ENCODE data around the gene CDX1.
A peak's percentile ranks its signal among the peaks of the same experiment; 100 is the strongest.
"Not testable (repeated sequence)": the region's sequence is repeated elsewhere in the genome, so short reads cannot be mapped to it uniquely, and the experiment has no call there.

The CDX1 gene

DNA sequence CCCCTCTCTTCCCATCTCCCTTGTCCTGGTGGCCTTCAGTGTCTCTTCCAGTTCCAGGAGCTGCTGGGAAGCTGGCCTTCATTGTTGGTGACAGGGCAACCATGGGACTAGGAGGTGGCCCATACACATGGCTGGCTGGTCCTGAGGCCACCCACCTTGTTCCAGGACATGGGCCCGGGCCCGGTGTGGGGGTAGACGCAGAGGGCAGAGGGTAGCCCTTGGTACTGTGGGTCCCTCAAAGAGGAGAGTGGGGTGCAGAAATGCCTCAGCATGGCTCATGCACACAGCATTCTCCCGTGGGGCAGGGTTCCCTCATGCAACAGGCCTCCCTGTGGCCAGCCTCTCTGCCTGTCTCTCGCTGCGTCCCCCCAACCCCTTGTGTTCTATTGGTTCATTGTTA, 44.1 kb downstream of the CDX1 start:
- DNase-seq, result no peak

DNA sequence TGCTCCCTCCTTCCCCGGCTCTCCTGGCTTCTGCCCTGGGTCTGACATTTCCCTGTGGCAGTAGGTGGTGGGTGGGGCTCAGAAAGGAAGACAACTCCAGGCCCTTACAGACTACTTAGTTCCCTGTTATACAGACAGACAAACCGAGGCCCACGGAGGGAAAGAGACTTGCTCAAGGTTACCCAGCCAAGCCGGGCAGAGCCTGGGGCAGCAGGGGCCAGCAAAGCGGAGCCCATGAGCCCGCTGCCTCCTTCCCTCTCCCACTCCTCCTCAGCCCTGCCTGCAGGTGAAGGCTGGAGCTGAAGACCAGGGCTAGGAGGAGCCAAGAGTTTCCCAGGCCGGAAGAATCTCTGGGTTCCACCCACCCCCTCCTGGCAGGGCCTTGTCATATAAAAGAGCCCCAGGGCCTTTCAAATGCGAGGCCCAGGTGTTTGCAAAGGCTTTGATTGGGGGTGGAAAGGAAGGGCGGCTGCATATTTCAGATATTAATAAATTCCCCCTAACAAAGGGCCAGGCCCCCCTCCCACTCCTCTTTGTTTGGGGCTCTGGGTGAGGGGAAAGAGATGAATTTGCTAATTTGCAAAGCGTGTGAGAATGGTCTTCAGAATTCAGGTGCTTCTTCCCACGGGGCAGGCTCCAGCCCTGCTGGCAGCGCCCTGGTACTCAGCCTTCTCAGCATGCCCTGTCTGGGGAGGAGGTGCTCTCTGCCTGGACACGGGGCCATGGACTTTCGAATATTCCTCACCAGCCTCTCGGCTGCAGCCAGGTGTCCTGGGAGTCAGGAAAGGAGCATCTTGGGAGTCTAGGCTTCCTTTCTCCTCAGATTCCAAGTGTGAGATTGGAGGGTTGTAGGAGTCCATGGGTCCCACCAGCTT, 44.8 kb downstream of the CDX1 start:
- no peak for DNase-seq

DNA sequence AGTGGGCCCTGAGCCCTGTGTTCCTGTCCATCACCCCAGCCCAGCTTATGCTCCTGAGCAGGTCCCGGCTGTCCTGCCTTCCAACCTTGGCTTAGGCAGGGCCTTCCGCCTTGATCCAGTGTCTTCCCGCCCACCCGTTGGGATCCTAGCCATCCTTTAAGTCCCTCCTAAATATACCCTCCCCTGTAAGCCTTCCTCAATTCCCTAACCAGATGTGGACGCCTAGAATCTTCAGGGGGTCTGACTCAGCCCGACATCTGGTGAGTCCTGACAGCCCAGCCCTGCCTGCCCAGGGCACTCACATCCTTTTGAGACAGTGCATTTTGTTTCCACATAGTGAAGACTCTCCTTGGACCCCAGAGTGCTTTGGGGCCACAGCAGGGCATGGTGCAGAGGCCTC, 47.0 kb downstream of the CDX1 start:
- no peak for DNase-seq

DNA sequence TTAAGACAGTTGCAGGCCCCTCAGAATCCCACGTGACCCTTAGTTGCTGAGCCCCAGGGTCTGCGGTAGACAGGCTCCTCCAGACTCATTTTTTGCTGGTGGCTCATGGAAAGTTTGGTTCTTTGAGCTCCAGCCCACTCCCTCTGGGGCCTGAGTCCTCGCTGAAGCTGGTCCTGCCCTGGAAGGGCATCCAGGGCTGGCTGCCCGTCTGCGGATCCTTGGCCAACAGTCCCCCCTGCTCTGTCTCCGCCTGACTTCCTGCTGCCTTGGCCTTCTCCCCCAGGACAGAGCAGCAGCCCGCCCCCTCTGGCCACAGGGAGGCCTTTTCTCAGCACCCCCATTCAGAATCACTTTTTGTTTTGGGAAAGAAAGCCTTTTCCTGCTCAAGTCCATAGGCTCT, 47.7 kb downstream of the CDX1 start:
- no peak for DNase-seq

DNA sequence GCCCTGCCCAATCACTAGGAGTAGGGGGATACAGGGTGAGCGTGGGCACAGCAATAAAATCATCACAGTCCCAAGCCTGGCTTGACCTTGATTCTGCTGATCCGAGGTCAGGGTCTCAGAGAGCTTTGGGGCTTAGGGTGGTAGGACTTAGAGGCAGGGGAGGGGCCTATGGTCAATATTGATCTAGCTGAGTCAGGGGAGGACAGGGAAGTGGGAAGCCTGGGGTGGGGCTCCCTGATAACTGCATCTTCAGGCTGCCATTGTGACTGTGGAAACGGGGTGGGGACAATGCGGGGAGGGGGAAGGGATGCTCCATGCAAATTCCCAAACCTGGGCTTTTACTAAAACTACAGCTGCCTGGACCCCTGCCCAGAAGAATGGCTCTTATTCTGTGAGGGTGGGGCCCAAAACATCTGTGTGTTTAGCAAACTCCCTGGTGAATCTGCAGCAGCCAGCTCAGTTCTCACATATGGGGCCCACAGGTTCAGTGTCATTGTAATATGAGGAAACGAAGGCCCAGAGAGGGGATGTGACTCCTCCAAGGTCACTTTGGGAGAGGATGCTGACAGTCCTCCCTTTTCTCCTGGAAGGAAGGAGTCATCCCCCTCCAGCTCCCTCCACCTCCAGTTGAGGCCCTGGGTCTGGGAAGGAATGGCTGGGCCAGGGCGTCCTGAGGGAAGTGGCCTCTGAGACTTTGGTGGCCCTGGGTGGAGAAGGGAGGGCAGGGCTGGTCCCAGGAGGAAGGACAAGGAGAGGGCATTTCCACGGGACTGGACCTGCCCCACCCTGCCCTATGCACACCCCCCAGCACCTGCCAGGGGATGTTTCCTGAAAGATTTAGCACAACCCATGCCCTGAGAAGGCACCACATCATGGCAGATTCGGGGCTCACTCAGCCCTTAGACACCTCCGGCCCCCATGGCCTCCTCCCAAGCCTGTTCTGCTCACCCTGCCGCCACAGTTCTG, 49.7 kb downstream of the CDX1 start:
- DNase-seq, result no peak

DNA sequence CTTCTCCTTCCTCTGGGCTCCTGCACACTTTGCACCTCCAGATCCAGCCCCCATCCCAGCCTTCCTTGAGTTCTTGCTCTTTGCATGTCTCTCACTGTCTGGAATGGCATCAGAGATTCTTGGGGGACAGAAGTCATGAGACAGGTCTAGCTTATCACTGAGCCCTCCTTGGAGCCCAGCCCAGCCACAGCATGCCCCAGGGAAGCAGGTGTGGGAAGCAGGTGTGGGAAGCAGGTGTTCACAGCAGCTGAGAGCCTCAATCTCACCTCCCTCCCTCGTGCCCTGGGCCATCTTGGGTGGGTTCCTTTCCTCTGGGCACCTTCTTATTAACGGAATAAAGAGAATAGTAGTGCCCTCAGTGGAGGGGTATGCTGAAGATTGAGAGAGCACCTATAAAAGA, 50.5 kb downstream of the CDX1 start:
- DNase-seq, result peak; percentile 29

DNA sequence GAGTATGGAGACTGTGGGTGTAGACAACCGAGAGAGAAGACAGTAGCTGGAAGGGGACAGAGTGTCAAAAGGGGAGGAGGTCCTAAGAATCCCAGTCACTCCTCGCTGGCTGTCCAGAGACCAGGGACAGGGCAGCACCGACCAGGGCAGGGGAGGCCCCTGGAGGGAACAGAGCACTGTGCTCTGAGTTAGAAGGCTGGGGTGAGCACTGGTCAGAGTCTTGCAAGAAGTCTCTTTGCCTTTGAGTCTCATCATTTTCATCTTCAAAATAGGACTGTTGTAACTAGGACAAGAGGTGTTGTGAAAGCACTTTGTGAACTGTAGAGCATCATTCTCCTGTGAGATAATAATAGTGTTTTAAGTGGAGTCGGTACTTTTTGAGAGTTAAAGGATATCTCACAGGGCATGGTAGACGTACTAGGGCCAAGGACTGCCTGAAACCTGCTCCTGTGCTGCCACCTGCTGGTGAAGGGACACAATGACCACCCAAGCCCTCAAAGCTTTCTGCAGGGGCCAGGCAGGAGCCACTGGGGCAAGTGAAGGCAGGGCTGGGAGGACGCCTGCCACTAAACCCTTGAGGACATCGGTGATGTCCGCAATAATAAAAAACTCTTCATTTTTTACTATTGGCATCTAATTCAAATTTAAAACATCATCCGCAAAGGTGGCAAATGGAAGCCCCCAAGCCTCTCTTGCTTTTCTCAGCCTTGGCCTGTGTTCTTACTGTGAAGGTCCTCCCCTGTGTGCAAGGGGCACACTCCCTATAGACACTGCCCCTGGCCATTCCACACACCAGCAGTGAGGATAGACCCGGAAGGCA, 51.5 kb downstream of the CDX1 start:
- peak; percentile 68 for DNase-seq

DNA sequence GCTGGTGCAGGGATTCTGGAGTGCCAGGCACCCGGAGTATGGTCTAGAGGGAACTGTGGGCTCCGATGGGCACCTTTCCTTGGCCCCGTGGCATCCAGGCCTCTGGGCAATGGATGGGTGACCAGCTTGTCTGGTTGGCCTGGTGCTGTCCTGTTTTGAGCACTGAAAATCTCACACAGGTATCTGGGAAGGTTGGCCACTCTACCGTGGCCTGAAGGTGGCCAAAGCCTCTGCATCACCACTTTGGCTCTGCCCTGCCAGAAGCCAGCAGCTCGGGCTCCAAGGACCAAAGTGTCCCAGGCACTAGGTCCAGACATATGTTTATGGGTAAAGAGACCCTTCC, 52.1 kb downstream of the CDX1 start:
- no peak for DNase-seq

DNA sequence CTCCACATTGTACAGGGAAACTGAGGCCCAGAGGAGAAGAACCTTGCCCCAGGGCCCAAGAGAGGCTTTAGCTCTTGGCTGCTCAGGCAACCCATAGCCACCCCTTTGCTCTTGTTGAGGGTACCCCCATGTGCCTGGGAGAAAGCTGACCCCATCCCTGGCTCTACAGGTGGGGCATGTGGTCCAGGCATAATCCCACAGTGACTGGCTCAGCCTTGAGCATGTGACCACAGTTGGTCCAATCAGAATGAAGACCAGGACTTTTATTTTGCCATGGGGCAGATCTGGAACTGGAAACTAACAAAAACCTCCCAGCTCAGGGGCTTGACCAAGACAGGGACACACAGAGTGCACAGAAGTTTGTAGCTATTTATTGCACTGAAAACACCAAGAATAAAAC, 52.6 kb downstream of the CDX1 start:
- no peak for DNase-seq

DNA sequence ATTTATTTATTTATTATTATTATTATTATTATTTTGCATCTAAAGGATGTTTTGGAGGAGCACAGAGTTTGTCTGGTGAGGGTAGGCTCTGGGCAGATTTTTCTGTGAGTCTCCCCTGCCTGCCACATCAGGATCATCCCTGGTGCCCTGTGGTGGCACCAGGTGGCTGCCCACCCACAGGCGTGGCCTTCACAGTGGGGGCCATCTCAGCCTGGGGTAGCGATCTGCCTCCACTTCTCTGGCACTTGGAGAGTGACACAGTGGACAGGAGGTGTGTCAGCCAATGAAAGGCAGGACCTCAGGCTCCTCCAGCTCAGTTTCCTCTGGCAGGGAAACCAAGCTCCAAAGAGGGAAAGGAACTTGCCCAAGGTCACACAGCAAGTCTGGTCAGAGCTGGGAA, 53.3 kb downstream of the CDX1 start:
- DNase-seq, result no peak

DNA sequence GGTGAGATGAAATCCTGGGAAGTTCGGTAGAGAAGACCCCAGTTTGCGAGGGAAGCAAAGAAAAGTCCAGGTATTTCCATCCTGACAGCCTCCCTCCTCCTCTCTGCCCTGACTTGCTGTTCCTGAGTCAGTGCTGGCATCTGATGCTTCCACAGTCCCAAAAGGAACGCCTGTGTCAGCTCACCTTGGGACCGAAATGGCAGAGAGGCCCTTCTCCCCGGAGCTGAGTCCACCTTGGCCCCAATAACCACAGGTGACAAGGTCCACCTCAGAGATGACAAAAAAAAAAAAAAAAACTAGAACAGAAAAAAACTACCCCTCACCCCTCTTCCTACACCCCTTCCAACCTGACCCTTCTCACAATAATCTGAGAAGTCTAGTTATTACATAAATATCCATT, 54.9 kb downstream of the CDX1 start:
- DNase-seq, result no peak

DNA sequence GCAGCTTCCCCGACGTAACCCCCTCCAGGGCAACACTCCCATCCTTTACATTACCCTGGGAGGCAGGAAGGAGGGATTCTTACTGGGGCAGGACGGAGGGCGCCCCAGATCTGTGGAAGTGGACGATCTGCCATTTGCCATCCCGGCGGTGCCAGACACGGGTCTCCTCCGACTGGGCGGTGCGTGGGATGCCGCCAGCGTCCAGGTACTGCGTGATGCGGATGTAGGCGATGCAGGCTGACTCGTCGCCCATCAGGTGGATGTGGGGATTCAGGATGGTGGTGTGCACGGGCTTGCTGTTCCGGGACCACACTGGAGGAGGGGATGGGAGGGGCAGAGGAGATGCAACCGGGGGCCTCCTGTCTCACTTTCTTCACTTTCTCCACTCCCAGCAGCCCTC, 56.3 kb downstream of the CDX1 start:
- no peak for DNase-seq

DNA sequence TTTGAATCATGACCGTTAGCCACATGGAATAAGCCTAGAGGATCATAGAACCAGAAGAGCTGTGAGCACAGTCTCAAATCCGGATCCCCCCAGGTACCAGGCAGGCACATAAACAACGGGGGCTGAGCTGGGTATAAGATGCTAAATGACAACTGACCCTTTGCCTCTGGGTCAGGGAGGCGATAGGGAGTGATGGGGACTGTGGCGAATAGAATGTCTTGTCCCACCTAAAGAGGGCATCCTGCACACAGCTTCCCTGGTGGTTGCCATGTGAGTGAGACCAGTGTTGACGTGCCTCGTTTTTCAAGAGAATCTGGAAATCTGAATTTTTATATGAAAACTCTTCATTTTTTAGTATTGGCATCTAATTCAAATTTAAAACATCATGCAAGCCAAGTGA, 56.9 kb downstream of the CDX1 start:
- DNase-seq, result no peak

DNA sequence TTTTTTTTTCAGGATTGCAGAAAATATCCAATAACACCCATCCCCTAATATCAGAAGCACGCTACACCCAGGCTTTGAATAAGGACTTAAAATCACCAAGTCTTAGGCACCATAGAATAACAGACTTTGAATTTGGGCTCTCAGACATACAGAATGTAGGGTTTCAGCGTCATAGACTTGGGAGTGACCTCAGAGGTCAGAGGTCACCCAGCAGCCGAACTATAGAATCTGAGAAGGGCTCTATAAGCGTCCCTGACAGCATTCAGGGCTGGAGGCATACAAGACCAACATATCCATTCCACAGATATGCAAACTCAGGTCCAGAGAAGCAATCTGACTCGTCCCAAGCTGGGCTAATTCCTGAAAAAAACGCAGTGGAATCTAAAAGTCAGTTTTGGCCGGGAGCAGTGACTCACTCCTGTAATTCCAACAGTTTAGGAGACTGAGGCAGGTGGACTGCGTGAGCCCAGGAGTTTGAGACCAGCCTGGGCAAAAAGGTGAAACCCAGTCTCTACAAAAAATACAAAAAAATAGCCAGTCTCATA, 58.0 kb downstream of the CDX1 start:
- no peak for DNase-seq

DNA sequence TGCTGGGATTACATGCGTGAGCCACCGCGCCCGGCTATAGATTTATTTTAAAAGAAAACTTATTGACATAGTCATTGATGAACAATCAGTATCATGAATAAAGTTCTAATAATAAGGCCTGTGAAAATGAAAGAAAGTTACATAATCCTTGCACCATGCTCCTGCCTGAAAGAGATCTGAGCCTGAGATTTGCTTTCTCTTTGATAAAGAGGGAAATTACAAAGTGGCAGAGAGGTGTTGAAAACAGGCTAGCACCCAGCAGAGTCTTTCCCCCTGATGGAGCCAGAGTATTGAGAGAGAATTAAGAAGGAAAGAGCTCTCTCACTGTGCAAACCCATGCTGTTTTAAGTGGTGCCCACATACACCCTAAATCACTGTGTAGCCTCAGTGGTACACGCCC, 60.5 kb downstream of the CDX1 start:
- DNase-seq, result no peak

DNA sequence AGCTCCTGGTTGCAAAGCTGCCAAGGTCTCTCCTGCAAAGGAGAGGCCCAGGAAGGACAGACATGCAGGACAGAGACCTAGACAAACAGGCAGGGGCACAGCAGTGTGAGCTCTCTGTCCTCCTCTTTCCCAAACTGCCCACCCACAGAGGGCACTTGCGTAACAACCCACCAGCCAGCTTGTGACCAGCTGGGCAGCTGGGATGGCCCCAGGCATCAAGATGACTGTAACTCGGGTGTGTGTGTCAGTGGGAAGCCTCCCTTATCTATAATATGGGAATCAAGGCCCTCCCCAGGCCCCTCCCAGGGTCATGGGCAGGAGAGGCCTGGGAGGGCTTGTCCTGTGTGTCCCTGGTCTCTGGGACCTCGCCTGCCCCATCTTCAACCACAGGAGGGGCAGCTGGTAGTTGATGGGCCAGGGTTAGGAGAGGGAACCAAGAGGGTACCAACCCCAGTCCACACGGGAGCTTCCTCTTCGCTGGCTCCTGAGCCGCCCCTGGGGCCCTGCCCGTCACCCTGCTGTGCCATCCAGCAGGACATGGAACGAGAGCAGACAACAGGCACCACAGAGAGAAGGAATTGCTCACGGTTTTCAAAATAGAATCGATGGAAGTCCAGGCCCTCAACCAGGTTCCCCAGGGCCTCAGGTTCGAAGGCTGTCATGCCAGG, 61.2 kb downstream of the CDX1 start:
- no peak for DNase-seq

DNA sequence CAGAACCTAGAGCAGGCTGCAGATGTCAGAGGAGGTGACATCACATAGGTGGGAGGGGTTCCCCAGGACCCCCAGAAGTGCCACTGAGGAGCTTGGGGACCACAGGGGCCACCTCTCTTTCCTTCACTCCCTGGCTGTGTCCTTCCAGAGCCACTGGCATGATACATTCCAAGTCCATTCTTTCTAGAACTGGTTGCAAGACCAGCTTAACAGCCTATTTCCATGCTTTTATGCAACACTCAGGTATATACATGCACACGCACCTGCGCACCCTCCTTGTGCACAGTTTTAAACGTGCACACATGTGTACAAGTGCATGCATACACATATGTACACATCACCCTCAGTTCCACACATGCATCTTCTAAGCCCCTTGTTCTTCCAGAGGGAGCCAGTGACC, 63.0 kb downstream of the CDX1 start:
- no peak for DNase-seq

DNA sequence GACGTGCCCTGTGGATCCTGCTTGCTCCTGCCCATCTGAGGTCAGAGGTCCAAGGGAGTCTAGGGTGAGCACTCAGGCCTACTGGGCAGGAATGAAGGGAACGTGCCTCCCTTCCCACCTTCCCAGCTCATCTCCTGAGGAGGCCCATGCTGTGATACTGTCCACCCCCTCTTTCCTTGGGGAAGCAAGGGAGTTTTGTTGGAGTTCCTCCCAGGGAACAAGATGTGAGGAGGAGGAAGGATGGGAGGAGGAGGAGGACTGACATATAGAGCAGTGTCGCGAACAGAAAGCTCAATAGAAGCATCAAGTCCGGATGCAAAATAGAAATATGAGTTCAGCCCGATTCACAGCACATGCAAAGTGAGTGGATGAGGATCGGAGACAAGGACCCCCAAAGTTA, 64.3 kb downstream of the CDX1 start:
- DNase-seq, result no peak

DNA sequence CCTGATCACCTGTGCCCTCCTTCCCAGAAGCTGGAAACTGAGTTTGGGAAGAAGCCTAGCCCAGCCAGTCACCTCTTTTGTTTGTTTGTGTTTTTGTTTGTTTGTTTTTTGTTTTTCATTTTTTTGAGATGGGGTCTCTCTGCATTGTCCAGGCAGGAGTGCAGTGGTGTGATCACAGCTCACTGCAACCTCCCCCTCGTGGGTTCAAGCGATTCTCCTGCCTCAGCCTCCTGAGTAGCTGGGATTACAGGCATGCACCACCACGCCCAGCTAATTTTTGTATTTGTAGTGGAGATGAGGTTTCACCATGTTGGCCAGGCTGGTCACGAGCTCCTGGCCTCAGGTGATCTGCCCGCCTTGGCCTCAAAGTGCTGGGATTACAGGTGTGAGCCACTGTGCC, 67.1 kb downstream of the CDX1 start:
- not testable (repeated sequence) for DNase-seq
